NCI-H2196 treated with DMSO at 0.1 percent for 48 hours (cell line): ENCODE data around the gene WSCD2.

Experiments
- DNase-seq: peaks from one replicate; lab custom pipeline; 2025; ENCODE audit not compliant: unreplicated experiment; lab: John Stamatoyannopoulos, UW

WSCD2 gene

GRCh38 chr12:108129017-108129812, at the start of gene WSCD2:
Gene WSCD2 (plus strand): TSS chr12:108129288. CDS start chr12:108195833, 66,545 bp downstream.
- DNase-seq = peak; percentile 38

- DNase-seq = no peak
Measured at GRCh38 chr12:108079721-108080120, 49.4 kb upstream of the WSCD2 start.

GRCh38 chr12:108080363-108080762, 48.7 kb upstream of the WSCD2 start:
- peak; percentile 16 for DNase-seq

- no peak for DNase-seq
Measured at GRCh38 chr12:108082485-108082884, 46.6 kb upstream of the WSCD2 start.

GRCh38 chr12:108087900-108088299, 41.2 kb upstream of the WSCD2 start:
- no peak for DNase-seq

- no peak for DNase-seq
Measured at GRCh38 chr12:108090107-108090899, 38.8 kb upstream of the WSCD2 start.

GRCh38 chr12:108090932-108091678, 38.0 kb upstream of the WSCD2 start:
- DNase-seq = no peak

GRCh38 chr12:108091679-108092051, 37.4 kb upstream of the WSCD2 start:
- DNase-seq = no peak

- no peak for DNase-seq
Measured at GRCh38 chr12:108093209-108093608, 35.9 kb upstream of the WSCD2 start.

GRCh38 chr12:108094056-108094649, 34.9 kb upstream of the WSCD2 start:
- DNase-seq = no peak

GRCh38 chr12:108097160-108097911, 31.8 kb upstream of the WSCD2 start:
- no peak for DNase-seq

- no peak for DNase-seq
Measured at GRCh38 chr12:108098374-108098773, 30.7 kb upstream of the WSCD2 start.

- DNase-seq = no peak
Measured at GRCh38 chr12:108099073-108099472, 30.0 kb upstream of the WSCD2 start.

GRCh38 chr12:108099778-108100489, 29.2 kb upstream of the WSCD2 start:
- DNase-seq = no peak

- no peak for DNase-seq
Measured at GRCh38 chr12:108101605-108102175, 27.4 kb upstream of the WSCD2 start.

GRCh38 chr12:108102363-108102762, 26.7 kb upstream of the WSCD2 start:
- DNase-seq = no peak

- no peak for DNase-seq
Measured at GRCh38 chr12:108103087-108103486, 26.0 kb upstream of the WSCD2 start.

- no peak for DNase-seq
Measured at GRCh38 chr12:108103517-108103916, 25.6 kb upstream of the WSCD2 start.

GRCh38 chr12:108104657-108105056, 24.4 kb upstream of the WSCD2 start:
- DNase-seq = no peak
